Epithelial cell of esophagus (primary cell): ENCODE results near the gene GORASP1.

Experiments
- DNase-seq: peaks from one replicate; pipeline ENCODE4 v3.0.0; 2010; ENCODE audit warnings: low read depth
- H3K4me3 ChIP-seq: 2 replicates; pipeline ENCODE4 v1.5.1; 2011; ENCODE audit warnings: mild to moderate bottlenecking, low read length, control low read depth
- CTCF ChIP-seq: IDR thresholded peaks from 2 replicates; pipeline ENCODE4 v1.5.1; 2011; ENCODE audit warnings: low read depth, mild to moderate bottlenecking, low read length, control low read depth, inconsistent platforms; ENCODE audit not compliant: insufficient read depth; ENCODE audit errors: missing control alignments

Gene GORASP1

DNA sequence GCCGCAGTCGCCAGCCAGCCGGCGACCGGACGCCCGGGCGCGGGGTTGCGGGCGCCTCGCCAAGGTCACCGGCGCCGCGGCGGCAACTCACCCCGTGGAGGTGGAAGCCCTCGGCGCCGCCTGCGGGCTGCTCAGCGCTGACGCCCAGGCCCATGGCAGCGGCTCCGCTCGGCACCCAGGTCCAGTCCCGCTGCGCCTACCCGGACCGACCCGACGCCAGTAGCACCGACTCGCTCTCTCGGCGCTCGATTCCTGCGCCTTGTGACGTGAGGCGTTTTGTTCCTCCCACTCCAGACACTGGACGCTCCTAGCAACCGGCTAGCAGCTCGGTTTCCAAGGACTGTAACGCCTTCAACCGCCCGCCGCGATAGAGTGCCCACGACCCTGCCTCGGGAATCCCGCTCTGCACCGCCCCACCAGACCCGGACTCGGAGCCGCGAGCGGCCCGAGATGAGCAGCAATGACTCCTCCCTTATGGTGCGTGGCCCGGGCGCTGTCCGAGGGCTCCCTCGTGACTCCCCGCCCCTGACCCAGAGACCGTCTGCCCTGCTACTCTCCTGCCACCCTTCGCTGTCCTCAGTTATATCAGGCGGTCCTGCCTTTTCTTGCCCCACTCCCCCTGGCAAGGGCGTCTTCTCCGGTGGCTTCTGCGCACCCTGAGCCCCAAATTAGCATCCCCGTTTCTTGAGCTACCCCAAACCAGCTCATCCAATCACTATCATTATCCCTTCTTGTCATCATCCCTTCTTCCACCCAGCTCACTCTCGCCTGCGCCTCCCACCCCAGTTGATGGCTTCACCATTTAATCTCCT, at the start of gene GORASP1, which contains the start of gene TTC21A:
Gene GORASP1, minus strand, starts transcription at position 240 of the 812 bp plus-strand sequence. Its CDS starts 86 bp downstream, at position 154.
Gene TTC21A, plus strand, starts transcription at position 293 of the 812 bp plus-strand sequence. Its CDS starts 158 bp downstream, at position 451.
- H3K4me3 ChIP-seq: peak within 1 kb of the TSS; percentile 89
- TF ChIP-seq CTCF: no peak
- DNase-seq: peak; percentile 89

GRCh38 chr3:39156421-39156820, 49.0 kb upstream of the GORASP1 start:
- DNase-seq: no peak
- no peak overlapping the region for H3K4me3 ChIP-seq
- TF ChIP-seq CTCF: no peak

- H3K4me3 ChIP-seq: no peak overlapping the region
- DNase-seq: peak; percentile 47
- no peak for TF ChIP-seq CTCF
Observed at GRCh38 chr3:39154280-39155021, 47.0 kb upstream of the GORASP1 start.

DNA sequence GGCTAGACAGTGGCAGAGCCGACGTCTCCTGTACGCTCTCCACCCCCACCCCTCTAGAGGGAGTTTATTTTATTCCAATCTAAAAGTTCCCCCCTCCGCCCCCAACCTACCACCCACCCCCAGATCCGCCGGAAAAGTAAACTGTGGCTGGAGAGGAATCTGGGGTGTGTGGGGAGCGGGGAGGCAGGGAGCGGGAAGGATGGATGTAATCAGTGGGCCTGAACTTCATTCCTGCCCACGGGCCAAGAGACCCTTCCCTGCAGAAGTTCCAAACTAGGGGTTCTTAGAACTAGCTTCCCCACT, 46.5 kb upstream of the GORASP1 start:
- no peak for DNase-seq
- no peak overlapping the region for H3K4me3 ChIP-seq
- TF ChIP-seq CTCF: no peak

- no peak for TF ChIP-seq CTCF
- DNase-seq: peak; percentile 90
- H3K4me3 ChIP-seq: peak overlapping the region; percentile 69
Observed at GRCh38 chr3:39150803-39151631, 43.6 kb upstream of the GORASP1 start.

- no peak for DNase-seq
- no peak for TF ChIP-seq CTCF
- peak overlapping the region; percentile 13 for H3K4me3 ChIP-seq
Observed at GRCh38 chr3:39150148-39150802, 42.8 kb upstream of the GORASP1 start.
